Astrocyte (in vitro differentiated cells and primary cell): ENCODE results near the gene TBC1D3H. TPM values are rescaled to one million over a fixed set of nuclear protein-coding genes. Genes with fewer than 3 reads are reported as not detected.
"Not testable (repeated sequence)": the region's sequence is repeated elsewhere in the genome, so short reads cannot be mapped to it uniquely, and the experiment has no call there.

Experiments used
- DNase-seq: peaks from one replicate; pipeline ENCODE4 v3.0.0-alpha.2; 2010; ENCODE audit warnings: low read depth
- FAIRE-seq: peaks from 2 replicates; lab custom pipeline; 2011; peaks lifted over from hg19 to GRCh38; lab: Jason Lieb, UNC
- H2AFZ ChIP-seq: 2 replicates; pipeline ENCODE4 v1.6.0; 2012; ENCODE audit warnings: low read depth, low read length, inconsistent platforms
- H3K27ac ChIP-seq: 2 replicates; pipeline ENCODE4 v1.5.1; 2011; ENCODE audit warnings: low read depth, low read length, inconsistent platforms
- H3K27me3 ChIP-seq: 2 replicates; pipeline ENCODE4 v1.6.0; 2011; ENCODE audit warnings: low read length, inconsistent platforms; ENCODE audit not compliant: insufficient read depth
- H3K36me3 ChIP-seq: 2 replicates; pipeline ENCODE4 v1.5.1; 2011; ENCODE audit warnings: low read length, inconsistent platforms; ENCODE audit not compliant: insufficient read depth
- H3K4me1 ChIP-seq: 2 replicates; pipeline ENCODE4 v1.5.1; 2011; ENCODE audit warnings: low read length, inconsistent platforms; ENCODE audit not compliant: insufficient read depth
- H3K4me2 ChIP-seq: 2 replicates; pipeline ENCODE4 v1.6.0; 2012; ENCODE audit warnings: low read length, inconsistent platforms
- H3K4me3 ChIP-seq: 2 replicates; pipeline ENCODE4 v1.5.1; 2011; ENCODE audit warnings: low read depth, mild to moderate bottlenecking, low read length, inconsistent platforms; ENCODE audit not compliant: insufficient read depth
- H3K79me2 ChIP-seq: 2 replicates; pipeline ENCODE4 v1.6.0; 2012; ENCODE audit warnings: mild to moderate bottlenecking, low read length, inconsistent platforms; ENCODE audit not compliant: insufficient read depth
- H3K9ac ChIP-seq: 2 replicates; pipeline ENCODE4 v1.6.0; 2012; ENCODE audit warnings: mild to moderate bottlenecking, low read length, inconsistent platforms
- H3K9me3 ChIP-seq: 2 replicates; pipeline ENCODE4 v1.5.1; 2012; ENCODE audit warnings: low read depth, mild to moderate bottlenecking, low read length, inconsistent platforms; ENCODE audit not compliant: insufficient read depth
- H4K20me1 ChIP-seq: 2 replicates; pipeline ENCODE4 v1.6.0; 2012; ENCODE audit warnings: low read length, inconsistent platforms; ENCODE audit not compliant: insufficient read depth
- H3K27ac Mint-ChIP-seq: one replicate; pipeline ENCODE4 v1.8.0; 2021; ENCODE audit warnings: mild to moderate bottlenecking, mixed read lengths; ENCODE audit not compliant: unreplicated experiment
- H3K27me3 Mint-ChIP-seq: one replicate; pipeline ENCODE4 v1.8.0; 2021; ENCODE audit warnings: low read depth, mixed read lengths; ENCODE audit not compliant: unreplicated experiment
- H3K36me3 Mint-ChIP-seq: one replicate; pipeline ENCODE4 v1.8.0; 2021; ENCODE audit warnings: low read depth, mixed read lengths; ENCODE audit not compliant: unreplicated experiment
- H3K4me1 Mint-ChIP-seq: one replicate; pipeline ENCODE4 v1.8.0; 2021; ENCODE audit warnings: low read depth, mixed read lengths; ENCODE audit not compliant: unreplicated experiment
- H3K4me3 Mint-ChIP-seq: one replicate; pipeline ENCODE4 v1.8.0; 2021; ENCODE audit warnings: mild to moderate bottlenecking, moderate library complexity, mixed read lengths; ENCODE audit not compliant: unreplicated experiment
- H3K9me3 Mint-ChIP-seq: one replicate; pipeline ENCODE4 v1.8.0; 2021; ENCODE audit warnings: mild to moderate bottlenecking, mixed read lengths; ENCODE audit not compliant: unreplicated experiment
- total RNA-seq: library from RNA; stranded (reverse); gene quantifications from 2 replicates; pipeline ENCODE4 v1.2.1, GENCODE V29; 2021

The TBC1D3H gene
- total RNA-seq, 1 donor from 2014 or later: not detected

- not testable (repeated sequence) for H3K27ac Mint-ChIP-seq, H3K27me3 Mint-ChIP-seq, H3K9me3 Mint-ChIP-seq, H3K4me3 ChIP-seq, H3K27ac ChIP-seq, H3K79me2 ChIP-seq, H3K4me2 ChIP-seq, H3K36me3 Mint-ChIP-seq, H2AFZ ChIP-seq, H3K4me1 Mint-ChIP-seq, H3K9ac ChIP-seq, H3K9me3 ChIP-seq, H3K27me3 ChIP-seq, DNase-seq, H4K20me1 ChIP-seq, H3K4me3 Mint-ChIP-seq, H3K36me3 ChIP-seq, H3K4me1 ChIP-seq, FAIRE-seq
These were observed 25.7 kb downstream of the TBC1D3H start for GRCh38 chr17:36362496-36362895.

Other genes starting within 250 kb of the TBC1D3H start
- gene TBC1D3B, start 211.8 kb downstream of the TBC1D3H start, total RNA-seq: 6.3 and 9.8 TPM in 2 replicates
- 1.7 and 2.2 TPM in 2 replicates for gene CCL3L1, start 191.7 kb downstream of the TBC1D3H start, total RNA-seq
- gene CCL4L2, start 177.4 kb downstream of the TBC1D3H start, total RNA-seq: 48.9 TPM in 2 replicates
- gene TBC1D3I, start 123.9 kb downstream of the TBC1D3H start, total RNA-seq: 0.11 and 0.58 TPM in 2 replicates
- gene TBC1D3G, start 64.6 kb downstream of the TBC1D3H start, total RNA-seq: not detected in 2 replicates
- 26.4 and 29.4 TPM in 2 replicates for gene ZNHIT3, start 98.2 kb upstream of the TBC1D3H start, total RNA-seq
- 41.0 and 42.9 TPM in 2 replicates for gene MYO19, start 146.4 kb upstream of the TBC1D3H start, total RNA-seq
- gene PIGW, start 146.6 kb upstream of the TBC1D3H start, total RNA-seq: 7.5 and 8.4 TPM in 2 replicates
- gene GGNBP2, start 156.5 kb upstream of the TBC1D3H start, total RNA-seq: 80.0 and 80.8 TPM in 2 replicates
- gene DHRS11, start 203.4 kb upstream of the TBC1D3H start, total RNA-seq: 7.1 and 8.8 TPM in 2 replicates
- 3.1 and 4.8 TPM in 2 replicates for gene MRM1, start 213.1 kb upstream of the TBC1D3H start, total RNA-seq